AG04450 (cell line): ENCODE data around the gene CCNY. TPM values are rescaled to one million over a fixed set of nuclear protein-coding genes. Genes with fewer than 3 reads are reported as not detected.

Experiments used
- CTCF ChIA-PET: fragments of 300-600, 350-600 bp; formaldehyde crosslinking; extraction: SDS; loops from one replicate; lab custom pipeline; 2022; ENCODE audit warnings: antibody characterized with exemption, inconsistent platforms; lab: Charles Lee
- POLR2A ChIA-PET: fragments of 350-600 bp; formaldehyde crosslinking; extraction: SDS; loops from one replicate; lab custom pipeline; 2021; ENCODE audit warnings: antibody characterized with exemption, inconsistent platforms; lab: Yijun Ruan, JAX
- DNase-seq: peaks from one replicate; pipeline ENCODE4 v3.0.0-alpha.2; 2011; ENCODE audit warnings: low read depth, low spot score
- H3K27ac ChIP-seq: one replicate; pipeline ENCODE4 v1.5.1; 2012; ENCODE audit warnings: low read depth, low read length, control low read depth
- H3K27me3 ChIP-seq: one replicate; pipeline ENCODE4 v1.6.0; 2012; ENCODE audit warnings: low read length; ENCODE audit not compliant: control insufficient read depth, insufficient read depth
- H3K4me3 ChIP-seq: 2 replicates; pipeline ENCODE4 v1.5.1; 2011; ENCODE audit warnings: mild to moderate bottlenecking, low read depth, low read length, control low read depth
- H3K9me3 ChIP-seq: 2 replicates; pipeline ENCODE4 v1.5.1; 2012; ENCODE audit warnings: low read length; ENCODE audit not compliant: control insufficient read depth, insufficient read depth
- CTCF ChIP-seq: IDR thresholded peaks from 2 replicates; pipeline ENCODE4 v1.5.1; 2011; ENCODE audit warnings: low read depth, low read length, control low read depth, inconsistent platforms
- polyA plus RNA-seq: library from polyadenylated mRNA; depleted of rRNA; stranded (reverse); fragments of >200 nt; gene quantifications from 2 replicates; pipeline ENCODE4 v1.2.3, GENCODE V29; 2011

The CCNY gene
- polyA plus RNA-seq, 1 experiment = 90.2 TPM

GRCh38 chr10:35413985-35414861 is 77.9 kb downstream of the CCNY start:
- TF ChIP-seq CTCF = no peak
- Histone ChIP-seq H3K4me3 (no peak overlapping the region), H3K9me3 (no peaks in the 10 kb centered on the region), H3K27me3 (no peaks in the 10 kb centered on the region), H3K27ac (no peak overlapping the region)
- ChIA-PET CTCF (no interaction called here), POLR2A (interaction anchor here (1.6 kb wide), 1 partner anchor 7 kb away, joined by 7 read pairs; no protein-coding TSS in a partner anchor)
- DNase-seq = no peak

DNA sequence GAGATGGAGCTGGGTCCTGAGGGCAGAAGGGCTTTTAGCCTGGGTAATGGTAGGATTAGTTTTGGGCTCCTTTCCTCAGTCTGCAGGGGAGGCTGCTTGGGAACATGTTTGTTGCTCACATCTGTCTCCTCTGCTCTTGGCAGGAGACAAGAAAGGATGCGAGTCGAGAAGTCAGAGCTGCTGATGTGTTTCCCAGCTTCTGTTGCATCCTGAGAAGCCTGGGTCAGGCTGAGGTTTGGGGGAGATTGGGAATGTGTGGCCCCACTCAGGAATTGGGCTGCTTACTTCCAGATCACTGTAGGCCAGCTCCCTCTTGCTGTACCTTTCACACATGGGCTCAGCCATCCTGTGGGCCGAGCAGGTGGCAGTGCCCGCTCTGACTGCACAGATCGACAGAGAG is 79.2 kb downstream of the CCNY start:
- Histone ChIP-seq H3K27me3 (no peaks in the 10 kb centered on the region), H3K27ac (no peak overlapping the region), H3K4me3 (no peak overlapping the region), H3K9me3 (no peaks in the 10 kb centered on the region)
- ChIA-PET CTCF (interaction anchor here (1.2 kb wide), 1 partner anchor 220 kb away, joined by 4 read pairs; no protein-coding TSS in a partner anchor), POLR2A (interaction anchor here (0.7 kb wide), 1 partner anchor 1310 kb away, joined by 4 read pairs; no protein-coding TSS in a partner anchor)
- DNase-seq = no peak
- no peak for TF ChIP-seq CTCF

- no peak for TF ChIP-seq CTCF
- no peak overlapping the region for H3K27ac ChIP-seq
- POLR2A ChIA-PET = no interaction called here
- CTCF ChIA-PET = interaction anchor here (1.0 to 1.2 kb wide), 2 partner anchors 8 to 184 kb away, joined by 3 read pairs; no protein-coding TSS in a partner anchor
- H3K4me3 ChIP-seq = no peak overlapping the region
- DNase-seq = no peak
- no peaks in the 10 kb centered on the region for H3K9me3 ChIP-seq
- H3K27me3 ChIP-seq = no peaks in the 10 kb centered on the region
These were observed 80.5 kb downstream of the CCNY start for GRCh38 chr10:35416619-35417312.

- Histone ChIP-seq H3K9me3 (no peaks in the 10 kb centered on the region), H3K27ac (no peak overlapping the region), H3K27me3 (no peaks in the 10 kb centered on the region), H3K4me3 (no peak overlapping the region)
- no peak for TF ChIP-seq CTCF
- no peak for DNase-seq
- ChIA-PET POLR2A (no interaction called here), CTCF (interaction anchor here (1.0 to 1.2 kb wide), 2 partner anchors 8 to 183 kb away, joined by 3 read pairs; no protein-coding TSS in a partner anchor)
These were observed 81.0 kb downstream of the CCNY start for GRCh38 chr10:35417313-35417625.
